Measurements from ENCODE around the gene FAM209B.

- no peak for TF ChIP-seq EZH2phosphoT487 (IDR thresholded peaks at IDR 0.05; ENCODE audit: low read depth, severe bottlenecking, unreplicated experiment)
- no peak for TF ChIP-seq CTCF (IDR thresholded peaks at IDR 0.05; ENCODE audit: poor library complexity)
Measured at GRCh38 chr20:56518721-56519398, 14.2 kb upstream of the FAM209B start.

Measured in hepatocyte (in vitro differentiated cells).